ENCODE data around the gene AUTS2.

Gene AUTS2

GRCh38 chr7:70696201-70696754 is 1098.0 kb downstream of the AUTS2 start:
- DNase-seq (ENCODE audit: low read depth), result no peak

- DNase-seq (ENCODE audit: low read depth), result no peak
Observed at GRCh38 chr7:70698219-70698832, 1100.1 kb downstream of the AUTS2 start.

- DNase-seq (ENCODE audit: low read depth), result no peak
Observed at GRCh38 chr7:70699271-70699670, 1101.0 kb downstream of the AUTS2 start.

- no peak for DNase-seq (ENCODE audit: low read depth)
Observed at GRCh38 chr7:70700055-70700940, 1102.0 kb downstream of the AUTS2 start.

GRCh38 chr7:70700941-70701425 is 1102.7 kb downstream of the AUTS2 start:
- DNase-seq (ENCODE audit: low read depth), result no peak

GRCh38 chr7:70701477-70701876 is 1103.2 kb downstream of the AUTS2 start:
- no peak for DNase-seq (ENCODE audit: low read depth)

- no peak for DNase-seq (ENCODE audit: low read depth)
Observed at GRCh38 chr7:70701991-70702390, 1103.7 kb downstream of the AUTS2 start.

- no peak for DNase-seq (ENCODE audit: low read depth)
Observed at GRCh38 chr7:70703785-70704184, 1105.5 kb downstream of the AUTS2 start.

- no peak for DNase-seq (ENCODE audit: low read depth)
Observed at GRCh38 chr7:70704831-70705346, 1106.6 kb downstream of the AUTS2 start.

- DNase-seq (ENCODE audit: low read depth), result no peak
Observed at GRCh38 chr7:70706204-70706603, 1107.9 kb downstream of the AUTS2 start.

- no peak for DNase-seq (ENCODE audit: low read depth)
Observed at GRCh38 chr7:70706698-70707097, 1108.4 kb downstream of the AUTS2 start.

GRCh38 chr7:70707823-70708243 is 1109.6 kb downstream of the AUTS2 start:
- DNase-seq (ENCODE audit: low read depth), result no peak

- no peak for DNase-seq (ENCODE audit: low read depth)
Observed at GRCh38 chr7:70710011-70710480, 1111.8 kb downstream of the AUTS2 start.

GRCh38 chr7:70710651-70711050 is 1112.4 kb downstream of the AUTS2 start:
- DNase-seq (ENCODE audit: low read depth), result no peak

- DNase-seq (ENCODE audit: low read depth), result no peak
Observed at GRCh38 chr7:70711452-70711851, 1113.2 kb downstream of the AUTS2 start.

GRCh38 chr7:70712942-70713341 is 1114.7 kb downstream of the AUTS2 start:
- DNase-seq (ENCODE audit: low read depth), result no peak

GRCh38 chr7:70714506-70715038 is 1116.3 kb downstream of the AUTS2 start:
- no peak for DNase-seq (ENCODE audit: low read depth)

GRCh38 chr7:70717553-70718329 is 1119.5 kb downstream of the AUTS2 start:
- no peak for DNase-seq (ENCODE audit: low read depth)

- no peak for DNase-seq (ENCODE audit: low read depth)
Observed at GRCh38 chr7:70719125-70719524, 1120.8 kb downstream of the AUTS2 start.

- no peak for DNase-seq (ENCODE audit: low read depth)
Observed at GRCh38 chr7:70720191-70720873, 1122.1 kb downstream of the AUTS2 start.

GRCh38 chr7:70721500-70721899 is 1123.2 kb downstream of the AUTS2 start:
- DNase-seq (ENCODE audit: low read depth), result no peak
